HG03342 (cell line): ENCODE measurements around the gene MYH9.
"Not testable (repeated sequence)": the region's sequence is repeated elsewhere in the genome, so short reads cannot be mapped to it uniquely, and the experiment has no call there.

ENCODE experiments used
- ATAC-seq: cut with Tn5 transposase; IDR thresholded peaks from one replicate; pipeline ENCODE4 v1.9.1; 2021; ENCODE audit warnings: mild to moderate bottlenecking, moderate library complexity; ENCODE audit not compliant: unreplicated experiment

Gene MYH9

DNA sequence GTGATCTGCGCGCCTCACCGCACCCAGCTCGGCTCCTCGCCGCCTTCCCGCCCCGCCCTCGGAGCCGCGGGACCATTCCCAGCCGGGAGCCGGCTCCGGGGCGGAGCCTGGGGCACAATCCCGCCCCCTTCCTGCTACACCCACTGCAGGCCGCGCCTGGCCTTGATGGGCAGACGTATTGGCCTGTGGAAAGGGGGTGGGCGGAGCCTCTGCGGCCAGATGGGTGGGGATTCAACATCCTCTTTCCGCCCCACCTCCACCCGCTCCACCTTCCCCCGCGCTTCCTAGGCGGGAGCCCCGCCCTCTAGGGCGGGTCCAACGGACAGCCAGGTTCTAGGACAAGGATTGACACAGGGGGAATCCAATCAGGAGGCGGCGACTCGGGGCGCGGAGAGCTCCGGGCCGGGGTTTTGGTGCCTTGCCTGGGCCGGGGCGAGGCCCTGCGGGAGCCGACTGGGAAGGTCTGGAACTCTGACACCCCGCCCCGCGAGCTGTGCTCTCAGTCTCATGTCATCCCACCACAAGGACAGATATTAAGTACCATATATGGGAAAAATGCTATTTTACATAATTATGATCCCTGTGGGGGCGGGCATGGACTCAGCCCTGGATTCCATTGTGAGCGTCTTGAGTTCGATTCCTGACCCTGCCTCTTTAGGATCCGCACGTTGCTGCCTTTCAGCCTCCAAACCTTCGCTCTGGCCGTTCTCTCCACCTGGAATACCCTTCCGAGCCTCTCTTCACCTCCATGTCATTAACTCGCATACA, at the start of gene MYH9:
MYH9 (minus strand) TSS at position 9 of the 768 bp plus-strand sequence. CDS start 38,731 bp downstream, outside the sequence.
- peak; percentile 74 for ATAC-seq

DNA sequence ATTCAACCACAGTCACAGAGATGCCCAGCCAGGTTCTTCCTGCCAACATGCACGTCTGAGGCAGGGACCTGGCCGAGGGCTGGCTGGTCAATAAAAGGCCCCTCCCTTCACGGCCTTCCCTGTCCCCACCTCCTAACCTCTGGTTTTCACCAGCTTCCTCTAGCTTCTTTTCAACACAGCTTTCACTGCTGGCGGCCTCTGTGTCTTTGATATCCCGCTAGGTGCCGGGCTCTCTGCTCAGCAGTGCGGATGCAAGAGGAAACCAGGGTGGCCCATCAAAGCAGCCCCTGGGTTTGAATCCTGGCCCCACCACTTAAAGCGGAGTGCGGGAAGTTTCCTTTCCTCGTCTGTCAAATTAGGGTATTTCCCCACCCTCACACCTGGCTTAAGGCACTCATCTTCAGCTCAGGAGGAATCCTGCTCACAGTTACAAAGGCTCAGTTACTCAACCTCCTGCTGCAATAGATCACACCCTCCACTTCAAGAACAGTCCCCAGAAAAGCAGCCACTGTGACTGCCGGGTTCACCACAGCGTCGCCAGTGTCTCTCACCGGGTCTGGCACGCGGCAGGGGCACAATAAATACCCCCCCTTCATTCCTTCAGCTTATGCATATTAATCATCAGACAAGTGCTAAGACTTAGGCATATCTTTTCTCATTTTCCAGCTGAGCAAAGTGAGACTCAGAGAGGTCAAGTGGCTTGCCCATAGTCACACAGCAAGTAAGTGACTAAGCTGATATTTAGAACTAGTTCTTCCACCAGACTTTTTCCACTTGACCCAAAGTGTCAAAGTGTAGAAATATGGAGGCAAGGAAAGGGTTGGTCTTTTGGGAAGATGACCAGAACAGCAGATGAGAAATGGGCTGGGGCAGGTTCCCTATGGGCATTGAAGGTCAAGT, 48.0 kb upstream of the MYH9 start:
- peak; percentile 63 for ATAC-seq

DNA sequence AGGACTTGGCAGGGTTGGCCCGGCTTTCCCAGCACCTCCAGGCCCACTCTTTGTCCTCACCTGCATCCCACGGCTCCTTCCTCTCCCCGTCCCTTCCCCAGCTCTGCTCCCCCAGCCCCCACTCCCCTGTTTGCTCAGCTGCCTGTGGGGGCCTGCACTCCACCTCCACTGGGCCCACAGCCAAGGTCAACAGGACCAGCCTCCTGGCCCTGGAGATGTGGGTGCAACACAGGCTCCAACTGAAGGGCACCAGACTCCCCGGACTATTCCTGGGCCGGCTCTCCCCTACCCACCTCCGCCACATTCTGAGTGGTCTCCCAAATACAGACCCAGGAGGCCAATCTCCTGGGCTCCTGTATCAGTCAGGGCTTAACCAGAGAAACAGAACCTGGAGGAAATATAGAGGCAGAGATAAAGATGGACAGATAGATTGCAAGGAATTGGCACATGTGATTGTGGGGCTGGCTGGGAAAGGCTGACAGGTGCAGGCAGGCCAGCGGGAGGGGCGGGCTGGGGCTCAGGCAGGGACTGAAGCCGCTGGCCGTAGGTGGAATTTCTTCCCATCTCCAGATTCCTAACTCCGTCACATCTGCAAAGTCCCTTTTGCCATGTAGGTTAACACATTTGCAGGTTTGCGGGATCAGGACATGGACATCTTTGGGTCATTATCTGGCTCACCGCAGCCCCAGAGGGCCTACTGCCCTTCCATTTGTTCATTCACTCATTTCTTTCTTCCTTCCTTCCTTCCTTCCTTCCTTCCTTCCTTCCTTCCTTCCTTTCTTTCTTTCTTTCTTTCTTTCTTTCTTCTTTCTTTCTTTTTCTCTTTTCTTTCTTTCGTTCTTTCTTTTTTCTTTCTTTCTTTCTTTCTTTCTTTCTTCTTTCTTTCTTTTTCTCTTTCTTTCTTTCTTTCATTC, 45.8 kb upstream of the MYH9 start:
- no peak for ATAC-seq

DNA sequence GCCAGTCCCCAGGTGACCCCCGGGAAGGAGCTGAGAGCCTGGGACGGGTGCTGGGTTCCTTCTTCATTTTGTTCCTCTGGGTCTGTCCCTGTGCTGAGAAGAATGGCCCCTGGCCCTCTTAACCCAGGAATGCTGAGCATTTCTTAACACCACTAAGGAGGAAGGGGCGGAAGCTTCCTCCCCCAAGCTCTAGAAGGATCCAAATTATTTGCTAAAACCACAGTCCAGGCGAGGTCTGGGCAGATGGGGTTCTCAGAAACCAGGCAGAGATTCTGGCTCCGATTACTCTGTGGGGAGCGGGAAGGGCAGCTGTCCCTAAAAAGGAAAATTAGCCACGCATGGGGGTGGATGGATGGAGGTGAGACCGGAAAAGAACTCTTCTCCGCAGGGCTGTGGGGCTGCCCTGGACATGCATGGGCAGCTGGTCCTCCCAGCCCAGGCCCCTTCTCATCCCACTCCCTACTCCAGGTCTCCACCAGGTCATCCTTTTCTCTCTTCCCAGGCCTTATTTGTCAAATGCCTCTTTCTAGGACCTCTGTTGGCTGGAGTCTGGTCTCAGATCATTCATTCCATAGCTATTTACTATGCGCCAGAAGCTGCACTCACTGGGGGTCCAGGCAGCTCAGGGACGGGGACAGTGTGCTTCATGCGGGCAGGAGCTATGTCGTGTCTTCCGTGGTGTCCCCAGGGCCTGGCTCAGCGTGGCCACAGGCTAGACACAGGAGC, 45.0 kb upstream of the MYH9 start:
- no peak for ATAC-seq

DNA sequence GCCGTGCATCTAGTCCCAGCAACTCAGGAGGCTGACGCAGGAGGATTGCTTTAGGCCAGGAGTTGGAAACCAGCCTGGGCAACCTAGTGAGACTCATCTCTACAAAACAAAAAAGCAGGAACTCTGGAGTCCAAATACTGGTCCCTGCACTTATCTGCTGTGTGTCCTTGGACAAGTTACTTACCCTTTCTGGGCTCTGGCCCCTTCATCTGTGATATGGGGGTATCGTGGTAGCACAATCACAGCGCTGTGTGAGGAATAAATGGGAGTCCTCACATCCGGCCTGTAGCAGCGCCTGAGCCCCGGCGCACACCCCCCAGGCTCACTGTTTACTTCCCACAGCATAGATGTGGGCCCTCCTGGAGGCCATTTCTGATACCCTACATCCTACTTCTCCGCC, 44.2 kb upstream of the MYH9 start:
- ATAC-seq = no peak

DNA sequence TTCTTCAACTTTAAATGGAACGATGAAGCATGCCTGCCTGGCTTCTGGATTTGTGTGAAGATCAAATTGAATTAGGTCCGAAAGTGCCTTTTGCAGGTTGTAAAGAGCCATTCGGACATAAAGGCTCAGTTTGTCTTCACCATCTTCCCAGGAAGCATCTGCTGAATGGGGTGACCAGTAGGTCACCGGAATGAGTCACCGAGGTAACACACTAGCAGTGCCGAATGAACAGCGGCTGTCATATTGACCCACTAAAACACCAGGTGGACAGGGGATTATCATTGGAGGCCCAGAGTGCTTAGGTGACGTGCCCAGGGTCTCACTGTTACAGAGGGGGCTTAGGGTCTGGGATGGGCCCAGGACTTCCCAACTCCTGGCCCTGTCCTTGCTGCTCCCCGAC, 43.1 kb upstream of the MYH9 start:
- no peak for ATAC-seq

DNA sequence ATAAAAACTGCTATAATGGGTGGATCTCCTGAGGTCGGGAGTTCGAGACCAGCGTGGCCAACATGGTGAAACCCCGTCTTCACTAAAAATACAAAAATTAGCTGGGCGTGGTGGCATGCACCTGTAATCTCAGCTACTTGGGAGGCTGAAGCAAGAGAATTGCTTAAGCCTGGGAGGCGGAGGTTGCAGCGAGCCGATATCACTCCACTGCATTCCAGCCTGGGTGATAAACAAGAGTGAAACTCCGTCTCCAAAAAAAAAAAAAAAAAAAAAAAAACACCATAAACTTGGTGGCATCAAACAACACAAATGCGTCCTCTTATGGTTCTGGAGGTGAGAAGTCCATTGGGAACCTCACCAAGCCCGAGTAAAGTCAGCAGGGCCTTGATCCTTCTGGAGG, 40.2 kb upstream of the MYH9 start:
- ATAC-seq = not testable (repeated sequence)

DNA sequence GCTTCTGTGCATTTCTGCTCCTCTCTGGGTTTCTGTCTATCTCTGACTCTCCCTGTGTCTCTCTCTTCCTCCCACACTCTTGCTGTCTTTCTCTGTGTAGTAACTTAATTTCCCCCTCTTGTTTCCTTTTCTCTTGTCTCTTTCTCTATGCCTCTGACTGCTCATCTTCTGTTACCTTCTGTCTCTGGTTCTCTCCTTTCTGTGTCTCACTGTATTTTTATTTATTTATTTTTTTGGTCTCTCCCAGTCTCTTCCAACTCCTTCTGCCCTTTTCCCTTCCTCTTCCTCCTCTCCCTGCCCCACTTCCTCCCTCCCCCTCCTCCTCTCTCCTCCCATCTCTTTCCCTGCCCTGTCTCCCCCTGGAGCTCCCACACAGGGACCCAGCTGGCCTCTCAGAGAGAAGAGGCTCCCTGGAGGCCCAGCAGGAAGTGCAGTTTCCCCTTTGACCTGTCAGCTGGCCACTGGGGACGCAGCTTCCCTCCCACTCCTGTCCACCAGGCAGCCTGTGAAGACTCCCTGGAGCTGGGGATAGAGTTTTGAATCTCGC, 38.3 kb upstream of the MYH9 start:
- no peak for ATAC-seq

DNA sequence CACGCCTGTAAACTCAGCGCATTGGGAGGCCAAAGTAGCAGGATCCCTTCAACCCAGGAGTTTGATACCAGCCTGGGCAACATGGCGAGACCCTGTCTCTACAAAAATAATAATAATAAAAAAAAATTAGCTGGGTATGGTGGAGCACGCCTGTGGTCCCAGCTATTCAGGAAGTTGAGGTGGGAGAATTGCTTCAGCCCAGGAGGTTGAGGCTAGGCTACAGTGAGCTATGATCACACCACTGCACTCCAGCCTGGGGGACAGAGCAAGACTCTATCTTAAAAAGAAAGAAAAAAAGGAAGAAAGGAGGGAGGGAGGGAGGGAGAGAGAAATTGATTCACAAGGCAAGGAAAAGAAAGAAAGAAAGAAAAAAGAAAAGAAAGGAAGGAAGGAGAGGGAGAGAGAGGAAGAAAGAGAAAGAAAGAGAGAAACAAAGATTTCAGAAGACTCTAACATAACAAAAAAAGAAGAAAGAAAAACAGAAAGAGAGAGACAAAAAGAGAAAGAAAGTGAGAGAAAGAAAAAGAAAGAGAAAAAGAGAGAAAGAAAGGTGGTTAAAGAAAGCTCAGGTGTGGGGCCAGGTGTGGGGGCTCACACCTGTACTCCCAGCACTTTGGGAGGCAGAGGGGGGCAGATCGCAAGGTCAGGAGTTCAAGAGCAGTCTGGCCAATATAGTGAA, 37.3 kb upstream of the MYH9 start:
- no peak for ATAC-seq

DNA sequence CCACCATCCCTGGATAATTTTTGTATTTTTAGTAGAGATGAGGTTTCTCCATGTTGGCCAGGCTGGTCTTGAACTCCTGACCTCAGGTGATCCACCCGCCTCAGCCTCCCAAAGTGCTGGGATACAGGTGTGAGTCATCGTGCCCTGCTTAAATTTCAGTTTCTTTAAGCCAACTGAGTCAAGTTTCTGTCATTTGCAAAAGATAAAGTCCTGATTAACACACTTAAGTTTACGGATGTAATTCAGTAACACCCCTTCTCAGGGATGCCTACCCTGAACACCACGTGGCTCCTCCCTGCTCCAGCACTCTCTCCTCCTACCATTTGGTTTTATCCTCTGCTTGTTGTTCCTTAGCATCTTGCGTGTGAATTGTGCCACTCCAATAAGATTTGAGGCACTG, 36.7 kb upstream of the MYH9 start:
- ATAC-seq = not testable (repeated sequence)

DNA sequence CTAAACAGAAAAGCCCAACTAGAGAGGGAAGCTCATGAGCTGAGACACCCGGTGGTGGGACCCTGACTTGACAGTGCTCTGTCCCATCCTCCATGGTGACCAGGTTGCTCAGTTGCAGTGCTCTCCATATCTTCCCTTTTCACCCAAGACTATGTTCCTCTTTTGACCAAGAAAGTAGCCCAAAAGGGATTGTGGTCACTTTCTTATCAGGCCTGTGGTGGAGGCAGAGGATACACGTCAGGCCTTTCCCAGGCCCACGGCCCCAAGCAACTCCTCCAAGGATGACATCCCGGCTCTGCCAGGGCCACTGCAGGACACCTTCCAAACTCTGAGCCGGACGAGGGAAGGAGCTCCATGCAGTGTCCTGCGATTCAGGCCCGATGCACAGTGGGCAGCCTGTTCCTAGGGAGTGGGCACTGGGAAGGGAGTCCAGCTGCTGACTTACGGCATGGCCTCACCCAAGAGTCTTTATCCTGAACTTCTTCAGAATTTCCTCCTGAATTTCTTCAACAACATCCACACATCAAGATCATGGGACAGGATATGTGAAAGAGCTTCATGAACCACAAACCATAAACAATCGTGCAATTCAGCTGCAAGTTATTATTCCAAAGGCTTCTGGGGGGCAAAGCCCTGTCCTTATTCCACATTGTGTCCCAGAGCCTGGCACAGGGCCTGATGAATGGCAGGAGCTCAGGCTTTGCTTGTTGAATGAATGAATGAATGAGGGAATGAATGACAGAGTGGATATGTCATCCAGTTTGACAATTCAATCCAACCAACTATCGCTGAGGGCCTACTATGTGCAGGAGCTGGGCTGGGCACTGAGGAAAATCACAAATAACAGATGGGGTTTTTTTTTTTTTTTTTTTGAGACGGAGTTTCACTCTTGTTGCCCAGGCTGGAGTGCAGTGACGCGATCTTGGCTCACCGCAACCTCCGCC, 36.0 kb upstream of the MYH9 start:
- no peak for ATAC-seq

DNA sequence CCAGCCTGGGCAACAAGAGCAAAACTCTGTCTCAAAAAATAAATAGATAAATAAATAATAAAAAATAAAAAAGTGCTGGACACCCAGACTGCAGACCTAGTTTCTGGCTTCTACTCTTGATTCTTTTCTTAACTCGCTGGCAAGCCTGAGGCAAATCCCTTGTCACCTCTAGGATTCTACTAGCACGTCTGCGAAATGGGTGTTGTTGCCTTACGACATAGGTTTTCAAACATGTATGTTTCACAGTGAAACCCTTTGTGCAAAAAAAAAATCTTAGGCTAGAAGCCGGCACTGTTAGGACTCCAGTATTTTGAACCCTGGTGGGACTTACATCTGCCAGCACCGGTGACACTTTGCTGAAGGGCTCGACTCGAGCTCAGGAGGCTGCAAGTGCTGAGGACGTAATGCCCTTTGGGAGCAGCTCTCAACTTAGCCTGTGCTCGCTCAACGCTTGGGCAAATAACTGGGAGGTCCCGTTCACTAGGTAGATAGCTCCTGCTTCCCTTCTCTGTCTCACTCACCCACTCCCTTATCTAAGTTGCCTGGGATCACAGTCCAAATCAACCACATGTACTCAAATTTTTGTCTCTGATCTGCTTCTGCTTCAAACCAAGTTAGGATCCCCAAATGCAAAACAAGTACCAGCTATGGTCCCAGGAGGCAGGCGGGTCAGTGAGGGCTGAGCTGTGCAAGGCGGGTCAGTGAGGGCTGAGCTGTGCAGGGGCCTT, 34.7 kb upstream of the MYH9 start:
- no peak for ATAC-seq

DNA sequence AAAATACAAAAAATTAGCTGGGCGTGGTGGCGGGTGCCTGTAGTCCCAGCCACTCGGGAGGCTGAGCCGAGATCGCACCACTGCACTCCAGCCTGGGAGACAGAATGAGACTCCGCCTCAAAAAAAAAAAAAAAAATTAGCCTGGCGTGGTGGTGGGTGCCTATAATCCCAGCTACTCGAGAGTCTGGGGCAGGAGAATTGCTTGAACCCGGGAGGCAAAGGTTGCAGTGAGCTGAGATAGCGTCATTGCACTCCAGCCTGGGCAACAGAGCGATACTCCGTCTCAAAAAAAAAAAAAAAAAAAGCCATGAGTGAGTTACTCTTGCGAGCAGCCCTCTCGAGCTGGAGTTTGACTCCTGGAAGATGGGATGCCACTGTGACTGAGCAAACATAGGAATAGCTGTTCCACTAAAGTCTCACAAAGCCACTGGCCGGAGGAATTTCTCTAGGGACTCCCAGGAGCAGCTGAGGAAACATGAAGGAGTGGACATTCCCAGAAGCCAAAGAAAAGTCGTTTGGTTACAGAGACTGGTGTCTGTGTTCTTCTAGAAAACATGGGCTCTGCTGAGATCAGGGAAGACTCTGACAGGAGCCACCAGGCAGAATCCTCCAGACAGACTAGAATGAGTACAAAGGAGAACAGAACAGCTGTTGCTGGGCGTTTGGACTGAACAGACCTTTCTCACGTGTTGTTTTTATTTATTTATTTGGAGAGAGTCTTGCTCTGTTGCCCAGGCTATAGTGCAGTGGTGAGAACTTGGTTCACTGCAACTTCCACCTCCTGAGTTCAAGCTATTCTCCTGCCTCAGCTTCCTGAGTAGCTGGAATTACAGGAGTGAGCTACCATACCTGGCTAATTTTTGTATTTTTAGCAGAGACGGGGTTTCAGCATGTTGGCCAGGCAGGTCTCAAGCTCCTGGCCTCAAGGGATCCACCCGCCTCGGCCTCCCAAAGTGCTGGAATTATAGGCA, 32.4 kb upstream of the MYH9 start:
- no peak for ATAC-seq

DNA sequence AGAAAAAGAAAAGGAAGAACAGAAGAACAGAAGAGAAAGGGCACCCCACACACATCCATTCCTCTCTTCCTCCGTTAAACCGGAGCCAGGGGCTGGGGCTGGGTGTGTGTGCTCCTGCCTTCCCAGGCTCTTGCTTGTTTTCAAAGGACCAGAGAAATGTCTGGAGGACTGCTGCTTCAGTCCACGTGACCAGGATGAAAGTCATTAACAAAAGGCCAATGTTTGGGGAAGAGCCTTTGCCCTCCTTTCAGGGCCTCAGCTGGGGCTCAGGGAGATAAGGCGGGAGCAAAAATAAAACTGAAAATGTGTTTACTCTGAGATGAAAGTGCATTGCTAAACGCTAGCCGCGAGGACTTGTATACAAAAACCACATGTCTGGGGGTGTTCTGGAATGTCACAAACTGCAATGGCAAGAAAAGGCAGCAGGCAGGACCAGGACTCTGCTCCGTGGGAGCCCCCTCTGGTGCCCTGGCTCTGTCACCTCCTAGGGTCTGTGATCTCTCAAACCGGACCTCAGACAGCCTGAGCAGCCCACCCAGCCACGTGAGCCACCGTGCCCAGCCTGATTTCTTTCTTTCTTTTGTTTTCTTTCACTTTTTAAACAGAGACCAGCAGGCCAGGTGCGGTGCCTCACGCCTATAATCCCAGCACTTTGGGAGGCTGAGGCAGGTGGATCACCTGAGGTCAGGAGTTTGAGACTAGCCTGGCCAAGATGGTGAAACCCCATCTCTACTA, 31.6 kb upstream of the MYH9 start:
- no peak for ATAC-seq

DNA sequence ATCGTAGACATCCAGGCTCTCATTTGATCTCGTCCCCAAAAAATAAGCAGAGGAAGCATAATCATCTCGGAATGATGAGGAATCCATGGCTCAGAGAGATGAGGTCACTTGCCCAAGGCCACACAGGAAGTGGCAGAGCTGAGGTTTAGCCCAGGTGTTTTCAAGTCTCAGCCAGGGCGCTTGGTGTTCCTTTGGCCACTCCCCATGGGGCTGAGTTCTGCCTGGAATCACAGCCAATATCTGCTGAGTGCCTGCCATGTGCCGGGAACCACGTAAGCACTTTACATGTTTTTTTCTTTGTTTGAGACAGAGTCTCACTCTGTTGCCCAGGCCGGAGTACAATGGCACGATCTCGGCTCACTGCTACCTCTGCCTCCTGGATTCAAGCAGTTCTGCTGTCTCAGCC, 29.5 kb upstream of the MYH9 start:
- ATAC-seq = no peak
